Naive thymus-derived CD4-positive, alpha-beta T cell (primary cell): ENCODE data around the gene BSN. TPM values are rescaled to one million over a fixed set of nuclear protein-coding genes. Genes with fewer than 3 reads are reported as not detected.

Source experiments
- ATAC-seq: fragments of 150-1000 bp; cut with Tn5 transposase; 2 replicates; pipeline ENCODE4 v1.10.0; 2021; ENCODE audit warnings: mild to moderate bottlenecking, moderate library complexity
- CTCF ChIA-PET: fragments of 350-600 bp; sonication (Branson Sonifier 250); formaldehyde crosslinking; loops from one replicate; lab custom pipeline; 2021; ENCODE audit warnings: antibody characterized with exemption; lab: Charles Lee
- POLR2A ChIA-PET: fragments of 350-600 bp; sonication (Branson Sonifier 250); formaldehyde crosslinking; loops from one replicate; lab custom pipeline; 2021; ENCODE audit warnings: antibody characterized with exemption, inconsistent platforms; lab: Charles Lee
- DNase-seq, 9 donors: peaks; one replicate each; pipeline versions ENCODE4 v3.0.0 to v3.0.0-alpha.2; 2020 to 2022; ENCODE audit warnings: mixed read lengths in 1 of 9
- H3K27ac ChIP-seq: one replicate; pipeline ENCODE4 v1.7.0; 2013; ENCODE audit warnings: mild to moderate bottlenecking, low read depth, low read length, moderate library complexity
- H3K27me3 ChIP-seq, 2 donors: one replicate each; pipeline ENCODE4 v1.7.0; 2013; ENCODE audit warnings: low read length in 2 of 2, mild to moderate bottlenecking in 2 of 2, moderate library complexity in 2 of 2; ENCODE audit not compliant: control insufficient read depth in 2 of 2, insufficient read depth in 2 of 2
- H3K36me3 ChIP-seq, 3 experiments: 1 replicate in 2 of 3; 2 replicates in 1 of 3; pipeline ENCODE4 v1.7.0; 2013; ENCODE audit warnings: low read length in 3 of 3, mild to moderate bottlenecking in 3 of 3, moderate library complexity in 1 of 3; ENCODE audit not compliant: insufficient read depth in 3 of 3, control insufficient read depth in 2 of 3
- H3K4me1 ChIP-seq, 2 donors: one replicate each; pipeline ENCODE4 v1.7.0; 2013; ENCODE audit warnings: low read length in 2 of 2, mild to moderate bottlenecking in 2 of 2, moderate library complexity in 1 of 2; ENCODE audit not compliant: control insufficient read depth in 2 of 2, insufficient read depth in 2 of 2
- H3K4me3 ChIP-seq: 2 replicates; pipeline ENCODE4 v1.7.0; 2013; ENCODE audit warnings: mild to moderate bottlenecking, low read length
- H3K9me3 ChIP-seq, 3 experiments: 1 replicate in 2 of 3; 2 replicates in 1 of 3; pipeline ENCODE4 v1.7.0; 2013; ENCODE audit warnings: low read length in 3 of 3; ENCODE audit not compliant: control insufficient read depth in 2 of 3
- H3K27ac Mint-ChIP-seq, 9 donors: one replicate each; pipeline ENCODE4 v1.8.0; 2020 to 2022; ENCODE audit warnings: mixed read lengths in 9 of 9, mild to moderate bottlenecking in 8 of 9, moderate library complexity in 5 of 9, inconsistent platforms in 2 of 9
- H3K27me3 Mint-ChIP-seq, 5 donors: one replicate each; pipeline ENCODE4 v1.8.0; 2021 to 2022; ENCODE audit warnings: mixed read lengths in 5 of 5, mild to moderate bottlenecking in 1 of 5
- H3K36me3 Mint-ChIP-seq, 5 donors: one replicate each; pipeline ENCODE4 v1.8.0; 2020 to 2022; ENCODE audit warnings: mixed read lengths in 5 of 5, mild to moderate bottlenecking in 3 of 5, inconsistent platforms in 1 of 5
- H3K4me1 Mint-ChIP-seq, 7 donors: one replicate each; pipeline ENCODE4 v1.8.0; 2020 to 2022; ENCODE audit warnings: mixed read lengths in 7 of 7, mild to moderate bottlenecking in 3 of 7, inconsistent platforms in 1 of 7
- H3K4me3 Mint-ChIP-seq, 10 donors: one replicate each; pipeline ENCODE4 v1.8.0; 2020 to 2022; ENCODE audit warnings: mild to moderate bottlenecking in 10 of 10, mixed read lengths in 10 of 10, moderate library complexity in 6 of 10, inconsistent platforms in 2 of 10
- H3K9me3 Mint-ChIP-seq, 11 donors: one replicate each; pipeline ENCODE4 v1.8.0; 2020 to 2022; ENCODE audit warnings: mixed read lengths in 11 of 11, mild to moderate bottlenecking in 4 of 11, inconsistent platforms in 1 of 11, moderate library complexity in 1 of 11
- intact Hi-C, 2 donors: fragments of 100-400 bp; cut with micrococcal nuclease; formaldehyde crosslinking; loops; one replicate each; pipeline ENCODE4 v1.15.1; 2023
- polyA plus RNA-seq, 2 donors: library from polyadenylated mRNA; unstranded; fragments of 300-500 nt; fragmentation: Illumina TruSeq; gene quantifications; one replicate each; pipeline ENCODE4 v1.2.3, GENCODE V29; 2021
- total RNA-seq, 6 experiments: library from RNA in 5 of 6; stranded (reverse) in 5 of 6; gene quantifications; 1 replicate in 5 of 6; 2 replicates in 1 of 6; pipeline ENCODE4 v1.2.3 and lab custom pipeline; 2021 to 2026

BSN gene
- total and polyA plus RNA-seq, 7 experiments from 2014 or later = 0.12 to 0.16 (median 0.14) TPM; not detected in 2

- POLR2A ChIA-PET = interaction anchor here (3.4 kb wide), 1 partner anchor 131 kb away, joined by 45 read pairs; no protein-coding TSS in a partner anchor
- CTCF ChIA-PET = interaction anchor here (0.7 to 5.4 kb wide), 7 partner anchors 11 to 393 kb away, joined by 3 to 111 read pairs (median 4); no protein-coding TSS in a partner anchor
Observed at GRCh38 chr3:49670940-49671290, 116.6 kb downstream of the BSN start.

DNA sequence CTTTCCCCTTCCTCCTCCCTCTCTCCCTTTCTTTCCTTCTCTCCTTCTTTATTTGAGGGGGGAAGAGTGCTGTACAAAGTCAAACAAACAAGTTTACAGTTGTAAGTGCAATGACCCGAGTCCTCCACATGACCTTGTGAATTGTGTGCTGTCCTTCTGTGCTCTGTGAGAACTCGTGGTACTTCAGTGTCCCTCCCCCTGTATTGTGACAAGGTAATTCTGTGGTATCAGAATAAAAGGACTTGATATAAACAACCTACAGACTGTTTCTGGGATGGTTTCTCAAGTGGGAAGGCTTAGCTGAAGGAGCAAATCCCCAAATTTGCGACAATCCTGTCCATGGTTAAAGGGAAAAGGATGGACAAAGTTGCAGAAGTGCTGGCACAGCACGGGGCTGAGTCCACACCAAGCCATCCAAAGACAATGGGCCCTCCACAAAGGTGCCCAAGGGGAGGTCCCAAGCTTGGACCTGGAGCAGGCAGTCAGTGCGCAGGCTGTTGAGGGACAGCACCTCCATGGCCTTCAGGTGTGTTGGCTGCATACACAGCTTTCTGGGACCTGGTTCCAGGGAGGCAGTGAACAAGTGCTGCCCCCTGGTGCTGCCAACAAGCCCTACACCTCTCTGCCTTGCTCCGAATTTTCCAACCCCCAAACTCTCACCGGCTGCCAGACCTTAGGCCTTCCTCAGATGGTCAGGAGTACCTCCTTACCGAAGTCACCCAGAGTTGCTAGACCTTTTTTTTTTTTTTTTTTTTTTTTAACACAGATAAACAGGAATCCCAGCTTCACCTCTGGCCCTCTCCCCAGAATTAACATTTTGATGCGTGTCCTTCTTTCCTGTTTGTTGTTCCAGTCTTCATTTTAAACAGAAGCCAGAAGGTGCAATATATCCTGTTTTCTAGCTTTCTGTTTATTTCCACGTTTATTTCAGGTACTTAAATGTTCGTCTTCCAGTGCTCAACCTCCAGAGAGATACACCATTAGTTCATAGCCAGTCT, 117.3 kb downstream of the BSN start:
- ATAC-seq = peak; percentile 10
- intact Hi-C loops = loop anchor here (1.0 to 10.0 kb wide), 9 partner anchors 104 to 893 kb away; partner anchors contain the start of genes C3orf18 (in 1 of the 2), HEMK1 (in 1 of the 2), HYAL3 (in 1 of the 2) and KLHDC8B (in 1 of the 2)
- POLR2A ChIA-PET = interaction anchor here (3.4 kb wide), 1 partner anchor 132 kb away, joined by 45 read pairs; no protein-coding TSS in a partner anchor

More at GRCh38 chr3:49670940-49671290, 116.6 kb downstream of the BSN start:
- H3K9me3 ChIP-seq = no peaks in the 10 kb centered on the region
- no peaks in the 10 kb centered on the region for H3K36me3 Mint-ChIP-seq
- peaks cover 0 to 3% (median 0%) of the 10 kb centered on the region in 5 donors for H3K27me3 Mint-ChIP-seq
- no peak overlapping the region for H3K4me3 ChIP-seq
- H3K4me3 Mint-ChIP-seq = no peak overlapping the region
- H3K9me3 Mint-ChIP-seq = no peaks in the 10 kb centered on the region
- no peak overlapping the region for H3K27ac ChIP-seq
- no peaks in the 10 kb centered on the region for H3K27me3 ChIP-seq
- H3K4me1 Mint-ChIP-seq = peaks cover 14 to 33% (median 25%) of the 10 kb centered on the region in 7 donors
- peaks cover 0 to 8% (median 0%) of the 10 kb centered on the region in 3 experiments for H3K36me3 ChIP-seq
- DNase-seq = no peak
- no peak for ATAC-seq
- intact Hi-C loops = loop anchor here (1.0 to 10.0 kb wide), 9 partner anchors 104 to 894 kb away; partner anchors contain the start of genes C3orf18 (in 1 of the 2), HEMK1 (in 1 of the 2), HYAL3 (in 1 of the 2) and KLHDC8B (in 1 of the 2)
- peaks cover 16 to 19% of the 10 kb centered on the region in 2 donors for H3K4me1 ChIP-seq
- peak overlapping the region in 3 of 9 donors; percentile 2 to 84 (median 66) for H3K27ac Mint-ChIP-seq

GRCh38 chr3:49673121-49673714, 118.9 kb downstream of the BSN start:
- H3K27me3 ChIP-seq = no peaks in the 10 kb centered on the region
- peaks cover under 1 to 31% (median 4%) of the 10 kb centered on the region in 3 experiments for H3K36me3 ChIP-seq
- H3K4me1 ChIP-seq = peaks cover 16 to 31% of the 10 kb centered on the region in 2 donors
- no peaks in the 10 kb centered on the region for H3K9me3 ChIP-seq
- H3K36me3 Mint-ChIP-seq = peaks cover 0 to 10% (median 3%) of the 10 kb centered on the region in 5 donors
- H3K4me3 Mint-ChIP-seq = peak overlapping the region; percentile 90 to 97 (median 94)
- H3K9me3 Mint-ChIP-seq = no peaks in the 10 kb centered on the region
- peak overlapping the region; percentile 93 to 99 (median 96) for H3K27ac Mint-ChIP-seq
- ChIA-PET POLR2A (interaction anchor here (0.6 to 3.4 kb wide), 5 partner anchors 16 to 691 kb away, joined by 3 to 45 read pairs (median 3); partner anchors contain the start of genes MST1 and RNF123), CTCF (interaction anchor here (0.6 to 5.4 kb wide), 4 partner anchors 91 to 413 kb away, joined by 4 to 111 read pairs (median 10); no protein-coding TSS in a partner anchor)
- ATAC-seq (no peak), DNase-seq (peak in 2 of 9 donors; percentile 8 to 14)
- intact Hi-C loops = loop anchor here (1.0 to 10.0 kb wide), 10 partner anchors 46 to 892 kb away; partner anchors contain the start of genes AMIGO3 (in 1 of the 2), C3orf18 (in 1 of the 2), DAG1 (in 1 of the 2) and HEMK1 (in 1 of the 2)
- H3K27ac ChIP-seq = peak overlapping the region; percentile 94
- H3K4me3 ChIP-seq = peak overlapping the region; percentile 79
- H3K4me1 Mint-ChIP-seq = peaks cover 15 to 52% (median 35%) of the 10 kb centered on the region in 7 donors
- no peaks in the 10 kb centered on the region for H3K27me3 Mint-ChIP-seq

More for the DNA sequence above, 117.3 kb downstream of the BSN start:
- no peaks in the 10 kb centered on the region for H3K27me3 Mint-ChIP-seq
- H3K27ac Mint-ChIP-seq = peak overlapping the region; percentile 33 to 89 (median 68)
- H3K36me3 Mint-ChIP-seq = peaks cover 0 to 5% (median 0%) of the 10 kb centered on the region in 5 donors
- peak; percentile 44 to 74 (median 66) for DNase-seq
- peaks cover 16 to 25% of the 10 kb centered on the region in 2 donors for H3K4me1 ChIP-seq
- H3K4me1 Mint-ChIP-seq = peaks cover 15 to 39% (median 32%) of the 10 kb centered on the region in 7 donors
- H3K27me3 ChIP-seq = no peaks in the 10 kb centered on the region
- no peaks in the 10 kb centered on the region for H3K9me3 ChIP-seq
- peaks cover 0 to 15% (median 0%) of the 10 kb centered on the region in 3 experiments for H3K36me3 ChIP-seq
- no peak overlapping the region for H3K4me3 ChIP-seq
- no peaks in the 10 kb centered on the region for H3K9me3 Mint-ChIP-seq
- H3K27ac ChIP-seq = peak overlapping the region; percentile 21
- CTCF ChIA-PET = interaction anchor here (0.6 to 5.4 kb wide), 11 partner anchors 10 to 1349 kb away, joined by 3 to 111 read pairs (median 4); no protein-coding TSS in a partner anchor
- H3K4me3 Mint-ChIP-seq = peak overlapping the region; percentile 43 to 83 (median 74)

- ChIA-PET CTCF (interaction anchor here (0.6 to 5.4 kb wide), 2 partner anchors 133 to 412 kb away, joined by 5 to 111 read pairs; no protein-coding TSS in a partner anchor), POLR2A (interaction anchor here (0.5 to 3.4 kb wide), 5 partner anchors 15 to 285 kb away, joined by 3 to 45 read pairs (median 3); partner anchors contain the start of genes MST1 and RNF123)
- Mint-ChIP-seq H3K4me1 (peaks cover 15 to 57% (median 38%) of the 10 kb centered on the region in 7 donors), H3K27me3 (no peaks in the 10 kb centered on the region), H3K27ac (peak within 1 kb of the TSS; percentile 93 to 99 (median 96)), H3K9me3 (no peaks in the 10 kb centered on the region), H3K36me3 (peaks cover 0 to 13% (median 4%) of the 10 kb centered on the region in 5 donors), H3K4me3 (peak within 1 kb of the TSS; percentile 90 to 97 (median 94))
- Histone ChIP-seq H3K9me3 (no peaks in the 10 kb centered on the region), H3K4me3 (peak within 1 kb of the TSS; percentile 79), H3K4me1 (peaks cover 16 to 31% of the 10 kb centered on the region in 2 donors), H3K27ac (peak within 1 kb of the TSS; percentile 94), H3K36me3 (peaks cover 7 to 38% (median 8%) of the 10 kb centered on the region in 3 experiments), H3K27me3 (no peaks in the 10 kb centered on the region)
- DNase-seq (peak; percentile 94 to 99 (median 98)), ATAC-seq (peak; percentile 93)
- intact Hi-C loops = loop anchor here (1.0 to 10.0 kb wide), 24 partner anchors 15 to 891 kb away; partner anchors contain the start of genes AMIGO3 (in 2 of the 2), DAG1 (in 2 of the 2), MST1 (in 2 of the 2) and RNF123 (in 2 of the 2)
Observed at GRCh38 chr3:49673715-49674496, 119.6 kb downstream of the BSN start, which contains the start of gene APEH. TSS of gene APEH (plus strand) at chr3:49674351. CDS start at chr3:49674402, 51 bp downstream.

GRCh38 chr3:49674497-49674983, 120.3 kb downstream of the BSN start:
- peak; percentile 8 for ATAC-seq
- ChIA-PET POLR2A (interaction anchor here (0.5 kb wide), 1 partner anchor 284 kb away, joined by 3 read pairs; no protein-coding TSS in a partner anchor), CTCF (no interaction called here)
- Mint-ChIP-seq H3K9me3 (no peaks in the 10 kb centered on the region), H3K4me3 (peak overlapping the region; percentile 90 to 97 (median 94)), H3K27me3 (no peaks in the 10 kb centered on the region), H3K36me3 (peaks cover 0 to 13% (median 4%) of the 10 kb centered on the region in 5 donors), H3K4me1 (peaks cover 15 to 57% (median 38%) of the 10 kb centered on the region in 7 donors), H3K27ac (peak overlapping the region in 8 of 9 donors; percentile 17 to 99 (median 86))
- H3K36me3 ChIP-seq = peaks cover 9 to 45% (median 14%) of the 10 kb centered on the region in 3 experiments
- H3K9me3 ChIP-seq = no peaks in the 10 kb centered on the region
- peak in 1 of 9 donors; percentile 48 for DNase-seq
- intact Hi-C loops = loop anchor here (1.0 to 10.0 kb wide), 22 partner anchors 15 to 890 kb away; partner anchors contain the start of genes MST1 (in 2 of the 2), RNF123 (in 2 of the 2), TRAIP (in 2 of the 2) and USP4 (in 2 of the 2)
- H3K27me3 ChIP-seq = no peaks in the 10 kb centered on the region
- peak overlapping the region; percentile 79 for H3K4me3 ChIP-seq
- peaks cover 16 to 31% of the 10 kb centered on the region in 2 donors for H3K4me1 ChIP-seq
- H3K27ac ChIP-seq = peak overlapping the region; percentile 94
